Pulmonary artery endothelial cell (primary cell): ENCODE results near the gene RTN4R. TPM values are rescaled to one million over a fixed set of nuclear protein-coding genes. Genes with fewer than 3 reads are reported as not detected.
A peak's percentile ranks its signal among the peaks of the same experiment; 100 is the strongest.
"Not testable (repeated sequence)": the region's sequence is repeated elsewhere in the genome, so short reads cannot be mapped to it uniquely, and the experiment has no call there.

Source experiments
- DNase-seq: peaks from one replicate; pipeline ENCODE4 v3.0.0-alpha.2; 2011; ENCODE audit warnings: low read depth, low spot score
- total RNA-seq: library from RNA; depleted of rRNA; stranded (reverse); fragments of >200 nt; gene quantifications from 2 replicates; pipeline ENCODE4 v1.2.3, GENCODE V29; 2014

RTN4R gene
- total RNA-seq, 1 donor from 2014 or later = 0.46 TPM

DNA sequence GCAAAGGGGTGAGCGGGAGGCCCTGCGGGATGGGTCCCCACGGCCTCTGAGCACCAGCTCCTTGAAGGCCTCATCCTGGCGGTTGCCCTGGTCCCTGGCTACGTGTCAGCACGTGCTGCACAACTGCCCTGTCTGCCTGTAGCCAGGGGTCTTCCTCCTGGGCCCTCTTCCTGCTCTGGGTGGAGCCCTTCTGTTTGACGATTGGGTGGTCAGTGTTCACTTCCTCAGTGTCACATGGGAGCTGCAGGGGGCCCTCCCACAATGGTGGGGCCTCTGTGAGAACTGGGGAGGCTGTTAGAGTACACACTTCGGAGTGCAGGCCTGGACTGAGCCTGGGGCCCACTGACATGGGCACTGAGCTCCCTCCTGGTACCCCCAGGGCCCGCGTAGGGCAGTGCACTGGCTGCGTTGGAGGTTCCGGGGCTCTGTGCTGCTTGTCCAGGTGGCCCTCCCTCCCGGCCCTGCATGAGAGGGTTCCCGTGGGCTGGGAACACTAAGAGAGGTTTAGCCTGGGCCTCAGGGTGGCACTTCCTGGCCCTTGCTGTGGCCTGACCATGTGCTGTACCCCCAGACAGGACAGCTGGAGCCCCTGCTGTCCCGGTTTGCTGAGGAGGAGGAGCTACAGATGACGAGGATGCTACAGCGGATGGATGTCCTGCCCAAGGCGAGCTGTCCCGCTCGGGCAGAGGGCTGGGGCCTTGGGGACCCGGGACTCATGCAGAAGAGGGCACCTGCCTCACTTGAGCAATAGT lies 38.0 kb upstream of the RTN4R start:
- no peak for DNase-seq

DNA sequence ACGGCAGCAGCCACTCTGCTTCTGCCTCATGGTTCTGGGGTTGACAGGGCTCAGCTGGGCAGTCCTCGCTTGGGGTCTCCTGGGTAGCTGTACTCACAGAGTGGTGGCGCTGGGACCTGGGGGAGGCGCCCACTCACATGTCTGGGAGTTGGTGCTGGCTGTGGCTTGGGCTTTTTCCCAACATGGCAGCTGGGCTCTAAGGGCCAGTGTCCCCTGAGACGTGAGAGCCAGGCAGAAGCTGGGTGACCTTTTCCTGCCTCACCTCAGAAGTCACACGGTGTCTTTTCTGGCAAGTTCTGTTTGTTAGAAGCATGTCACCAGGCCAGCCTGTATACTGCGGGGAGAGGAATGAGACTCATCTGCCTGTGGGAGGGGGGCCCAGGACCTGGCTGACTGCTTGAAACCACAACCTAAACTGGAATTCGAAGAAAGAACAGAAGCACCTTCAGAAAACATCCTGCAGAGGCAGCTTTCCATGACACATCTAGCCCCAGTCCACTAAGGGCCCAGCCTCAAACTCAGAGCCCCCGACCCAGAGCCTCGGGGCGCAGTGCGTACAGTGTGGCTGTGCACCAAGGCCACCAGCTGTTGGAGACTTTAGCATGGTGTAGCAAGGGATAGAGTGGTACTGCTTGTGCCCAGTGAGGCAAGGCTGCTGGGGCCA lies 37.2 kb upstream of the RTN4R start:
- DNase-seq = not testable (repeated sequence)

DNA sequence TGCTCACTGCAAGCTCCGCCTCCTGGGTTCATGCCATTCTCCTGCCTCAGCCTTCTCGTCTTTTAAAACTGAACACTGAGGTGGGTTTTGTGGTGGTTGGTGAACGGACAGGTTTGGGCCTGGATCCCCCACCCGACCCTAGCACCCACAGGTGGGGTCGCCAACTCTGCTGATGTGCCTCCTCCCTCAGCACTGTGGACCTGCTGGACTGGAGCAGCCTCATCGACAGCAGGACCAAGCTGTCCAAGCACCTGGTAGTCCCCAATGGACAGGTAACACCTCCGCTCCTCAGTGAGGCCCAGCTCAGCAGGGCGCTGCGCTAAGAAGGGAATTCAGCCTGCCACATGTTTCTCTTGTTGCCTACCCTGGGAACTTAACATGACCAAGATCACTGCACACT lies 36.5 kb upstream of the RTN4R start:
- no peak for DNase-seq

GRCh38 chr22:20303229-20303534 lies 35.1 kb upstream of the RTN4R start:
- not testable (repeated sequence) for DNase-seq

DNA sequence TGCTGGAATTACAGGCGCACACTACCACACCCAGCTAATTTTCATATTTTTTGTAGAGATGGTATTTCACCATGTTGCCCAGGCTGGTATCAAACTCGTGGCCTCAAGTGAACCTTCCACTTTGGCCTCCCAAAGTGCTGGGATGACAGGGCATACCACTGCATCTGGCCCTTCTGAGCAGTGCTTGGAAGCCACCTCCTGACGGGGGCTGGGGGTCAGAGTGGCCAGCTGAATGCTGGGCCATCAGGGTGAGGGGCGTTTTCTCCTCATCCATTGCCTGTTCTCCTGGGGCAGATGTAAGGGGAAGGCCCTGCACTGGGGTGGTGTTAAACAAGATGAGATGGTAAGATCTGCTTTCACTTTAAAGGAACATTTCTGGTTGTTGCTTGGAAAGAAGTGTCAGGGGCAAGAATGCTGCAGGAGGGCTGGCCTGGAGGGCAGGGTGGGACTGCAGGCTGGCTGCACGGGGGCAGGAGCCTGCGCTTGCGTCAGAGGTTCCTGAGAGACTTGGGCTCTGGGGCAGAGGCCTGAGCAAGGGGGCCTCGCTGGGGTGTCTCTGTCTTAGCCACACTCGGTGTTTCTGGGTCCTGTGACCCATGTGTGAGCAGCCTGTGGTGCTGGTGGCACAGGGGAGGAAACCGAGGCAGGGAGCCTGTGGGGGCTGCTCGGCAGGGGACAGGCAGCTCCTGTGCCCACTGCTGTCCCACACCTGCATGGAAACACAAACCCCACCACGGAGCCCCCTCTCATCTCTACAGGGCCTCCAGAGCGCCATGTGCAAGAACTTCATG lies 34.5 kb upstream of the RTN4R start:
- no peak for DNase-seq

DNA sequence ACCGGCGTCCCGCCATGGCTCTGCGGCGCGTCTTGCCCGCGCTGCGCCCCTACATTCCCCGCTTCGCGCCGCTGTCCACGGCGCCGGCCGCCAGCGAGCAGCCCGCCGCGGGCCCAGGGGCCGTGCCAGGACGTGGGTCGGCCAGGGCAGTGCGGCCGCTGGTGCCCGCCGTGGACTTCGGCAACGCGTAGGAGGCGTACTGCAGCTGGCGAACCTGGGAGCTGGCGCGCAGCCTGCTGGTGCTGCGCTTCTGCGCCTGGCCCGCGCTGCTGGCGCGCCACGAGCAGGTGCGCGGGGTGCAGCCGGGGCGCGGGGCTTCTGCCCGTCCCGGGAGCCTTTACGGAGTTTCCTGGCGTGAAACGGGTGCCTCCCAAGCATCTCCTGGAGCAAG lies 31.6 kb upstream of the RTN4R start:
- DNase-seq = no peak

GRCh38 chr22:20298803-20299745 lies 31.0 kb upstream of the RTN4R start:
- DNase-seq = peak; percentile 20

- no peak for DNase-seq
Observed at GRCh38 chr22:20298110-20298802, 30.1 kb upstream of the RTN4R start.

DNA sequence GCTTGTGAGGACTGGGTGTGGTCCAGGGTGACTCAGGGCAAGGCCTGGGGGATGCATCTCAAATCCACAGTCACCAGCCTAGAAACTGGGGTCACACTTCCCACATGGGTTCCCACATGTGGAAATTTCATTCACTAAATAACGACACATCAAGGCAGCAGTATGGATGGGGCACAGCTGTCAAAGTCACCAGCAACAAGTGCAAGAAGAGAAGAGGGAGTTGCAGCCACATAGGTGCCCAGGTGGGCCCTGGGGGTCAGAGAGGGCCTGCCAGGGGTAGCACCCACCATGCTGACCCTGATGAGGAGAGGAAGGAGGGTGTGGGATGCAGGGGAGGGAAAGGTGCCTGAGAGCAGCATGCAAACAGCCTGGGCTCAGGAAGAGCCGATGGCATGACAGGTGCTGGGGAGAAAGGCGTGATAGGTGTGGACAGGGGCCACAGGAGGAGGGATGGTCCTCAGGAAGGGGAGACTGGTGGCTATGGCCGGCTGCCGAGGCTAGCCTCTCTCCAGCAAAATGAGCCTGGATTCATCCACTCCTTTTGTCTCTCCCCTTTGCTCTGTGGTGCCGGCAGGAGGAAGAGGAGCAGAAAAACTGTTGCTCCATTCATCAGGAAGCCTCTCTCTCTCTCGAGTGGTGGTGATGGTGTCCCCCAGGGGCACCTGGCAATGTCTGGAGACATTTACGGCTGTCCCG lies 29.4 kb upstream of the RTN4R start:
- DNase-seq = no peak

GRCh38 chr22:20296598-20296997 lies 28.5 kb upstream of the RTN4R start:
- no peak for DNase-seq

DNA sequence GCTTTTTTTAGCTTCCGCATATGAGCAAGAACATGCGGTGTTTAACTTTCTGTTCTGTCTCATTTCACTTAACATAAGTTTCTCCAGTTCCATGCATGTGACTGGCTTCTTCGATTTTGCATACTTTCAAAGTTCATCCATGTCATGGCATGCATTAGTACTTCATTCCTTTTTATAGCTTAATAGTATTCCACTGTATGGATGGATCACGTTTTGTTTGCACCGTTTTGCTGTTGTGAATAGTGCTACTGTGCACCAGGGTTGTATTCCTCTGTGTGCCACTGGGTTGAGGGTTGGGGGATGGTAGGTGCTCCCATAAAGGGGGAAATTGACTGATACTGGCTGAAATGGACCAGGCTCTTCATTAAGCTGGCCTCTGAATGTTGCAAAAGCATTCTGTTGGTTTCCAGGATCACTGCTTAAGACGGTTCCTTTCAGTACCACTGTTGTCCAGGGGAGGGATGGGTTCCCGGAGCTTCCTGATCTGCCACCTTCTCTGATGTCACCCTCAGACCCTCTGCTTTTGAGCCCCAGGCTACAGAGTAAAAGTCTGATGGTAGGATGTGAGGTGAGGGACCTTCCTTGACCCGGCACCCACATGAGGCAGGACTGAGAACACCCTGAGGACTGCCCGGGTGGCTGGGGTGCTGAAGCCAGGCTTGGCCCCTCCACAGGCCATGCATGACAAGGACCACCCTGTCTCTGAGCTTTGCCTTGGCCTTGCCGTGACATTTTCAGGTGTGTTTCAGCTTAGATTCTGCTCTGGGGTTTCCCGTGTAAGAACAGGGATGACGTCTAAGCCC lies 27.3 kb upstream of the RTN4R start:
- DNase-seq = no peak

GRCh38 chr22:20292673-20293232 lies 24.6 kb upstream of the RTN4R start:
- no peak for DNase-seq

DNA sequence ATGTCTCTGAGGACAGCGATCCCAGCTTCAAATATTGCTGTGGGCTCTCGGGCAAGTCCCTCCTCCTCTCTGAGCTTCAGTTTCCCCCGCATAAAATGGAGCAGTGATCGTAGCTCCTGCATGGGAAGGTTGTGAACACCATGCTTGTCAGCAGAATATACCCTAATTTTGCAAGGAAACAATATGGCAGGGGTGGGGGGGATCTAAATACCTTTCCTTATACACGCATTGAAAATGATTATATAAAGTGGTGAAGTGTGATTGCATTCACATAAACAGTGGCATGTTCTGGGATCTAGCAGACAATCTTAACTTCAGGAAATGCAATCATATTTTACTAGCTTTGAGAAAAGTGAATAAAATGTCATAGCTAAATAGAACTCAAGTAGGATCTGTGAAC lies 24.0 kb upstream of the RTN4R start:
- no peak for DNase-seq

DNA sequence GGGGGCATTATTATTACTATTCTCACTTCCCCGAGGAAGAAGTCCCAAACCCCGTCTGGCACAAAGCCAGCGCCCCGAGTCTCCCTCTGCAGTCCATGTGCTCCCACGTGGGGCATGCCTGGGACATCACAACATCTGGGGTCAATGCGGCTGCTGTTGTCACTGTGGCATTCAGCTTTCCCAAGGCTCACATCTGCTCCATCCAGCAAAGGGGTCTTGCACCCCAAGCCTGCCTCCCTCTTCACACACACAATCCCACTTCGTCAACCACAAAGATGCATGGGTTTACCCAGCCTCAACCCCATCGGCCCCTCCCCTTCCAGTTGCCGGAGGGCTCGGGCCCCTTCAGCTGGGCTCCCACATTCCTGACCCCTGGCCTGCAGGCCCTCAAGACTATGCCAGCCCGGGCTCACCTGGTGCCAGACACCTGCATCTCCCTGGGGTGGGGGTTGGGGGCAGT lies 23.5 kb upstream of the RTN4R start:
- no peak for DNase-seq

- no peak for DNase-seq
Observed at GRCh38 chr22:20291249-20291586, 23.1 kb upstream of the RTN4R start.

- DNase-seq = no peak
Observed at GRCh38 chr22:20290578-20291248, 22.6 kb upstream of the RTN4R start.

DNA sequence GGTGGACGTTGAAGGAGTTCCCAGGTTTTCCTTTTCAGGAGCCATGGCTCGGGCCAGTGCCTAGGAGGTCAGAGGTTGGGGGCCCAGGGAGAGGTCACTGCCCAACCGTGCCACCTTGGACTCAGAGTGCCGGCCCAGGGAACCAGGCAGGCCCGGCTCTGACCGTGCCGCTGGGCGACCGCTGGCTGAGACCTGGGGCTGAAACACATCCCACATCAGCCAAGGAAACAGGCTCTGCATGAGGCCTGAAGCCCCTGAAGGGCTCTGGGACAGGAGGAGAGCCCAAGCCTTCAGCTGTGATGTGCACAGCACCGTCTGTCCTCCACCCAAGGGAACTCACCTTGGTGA lies 21.9 kb upstream of the RTN4R start:
- DNase-seq = no peak

DNA sequence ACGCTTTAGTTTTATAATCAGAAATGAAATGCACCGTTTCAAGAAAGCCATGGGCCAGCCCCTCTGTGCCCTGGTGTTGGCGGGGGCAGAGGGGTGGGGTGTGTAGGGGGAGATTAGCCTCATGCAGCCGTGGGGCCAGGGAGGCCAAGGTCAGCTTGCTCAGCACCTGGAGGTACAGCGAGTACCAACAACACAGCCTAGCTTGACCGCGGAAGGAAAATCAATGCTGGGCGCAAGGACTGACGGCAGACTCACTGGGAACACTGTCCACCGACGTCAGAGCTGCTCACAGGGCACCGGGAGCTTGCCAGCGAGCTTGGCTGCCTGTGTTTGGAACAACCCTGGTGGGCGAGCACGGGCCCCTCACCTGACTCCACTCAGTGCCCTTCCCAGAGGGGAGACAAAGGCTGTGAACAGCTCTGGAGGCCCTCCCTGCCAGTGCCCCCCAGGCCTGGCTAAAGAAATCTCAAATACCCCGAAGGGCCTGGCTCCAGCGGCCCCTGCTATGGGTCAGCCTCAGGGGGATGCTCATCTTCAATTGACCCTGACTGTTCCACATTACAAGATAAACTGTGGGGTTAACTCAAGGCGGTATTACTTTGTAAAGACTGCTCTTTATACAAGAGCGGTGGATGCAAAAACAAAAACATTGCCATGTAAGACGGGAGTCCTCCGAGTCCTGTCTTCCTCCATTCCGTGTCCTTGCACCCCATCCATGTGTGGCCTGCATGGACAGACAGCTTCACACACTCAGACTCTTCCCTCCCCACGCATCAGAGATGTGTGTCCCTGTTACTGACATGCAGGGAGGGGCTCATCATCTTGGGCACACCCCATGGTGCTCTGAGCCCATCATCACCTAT lies 21.3 kb upstream of the RTN4R start:
- DNase-seq = not testable (repeated sequence)
